ENCODE measurements around the gene GRWD1.
"Not testable (repeated sequence)": the region's sequence is repeated elsewhere in the genome, so short reads cannot be mapped to it uniquely, and the experiment has no call there.

The GRWD1 gene

DNA sequence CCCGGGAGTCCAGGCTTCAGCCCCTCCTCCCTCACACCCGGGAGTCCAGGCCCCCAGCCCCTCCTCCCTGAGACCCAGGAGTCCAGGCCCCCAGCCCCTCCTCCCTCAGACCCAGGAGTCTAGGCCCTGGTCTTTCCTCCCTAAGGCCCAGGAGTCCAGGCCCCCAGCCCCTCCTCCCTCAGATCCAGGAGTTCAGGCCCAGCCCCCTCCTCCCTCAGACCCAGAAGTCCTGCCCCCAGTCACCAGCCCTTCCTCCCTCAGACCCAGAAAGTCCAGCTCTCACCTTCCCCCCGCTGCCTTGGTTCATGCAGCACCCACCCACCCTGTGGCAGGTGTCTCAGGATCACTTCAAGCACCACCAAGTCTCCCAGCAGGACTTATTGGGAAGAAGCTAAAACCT, 37.5 kb downstream of the GRWD1 start:
- no peak overlapping the region for H3K9ac ChIP-seq (ENCODE audit: insufficient read length)
- DNase-seq (ENCODE audit: low read depth, low spot score) = no peak
- no peak overlapping the region for H3K27ac ChIP-seq
- peaks cover 8% of the 10 kb centered on the region for H3K36me3 ChIP-seq (ENCODE audit: insufficient read depth, low read length)
- no peak overlapping the region for H3K4me3 ChIP-seq
- H3K9me3 ChIP-seq (ENCODE audit: low read depth, low read length) = no peaks in the 10 kb centered on the region
- TF ChIP-seq POLR2AphosphoS5 (IDR thresholded peaks at IDR 0.05; ENCODE audit: borderline replicate concordance, low read depth, low read length) (no peak), FOXP2 (optimal IDR thresholded peaks at IDR 0.05; ENCODE audit: control extremely low read depth, extremely low read length, insufficient read depth) (no peak)

GRCh38 chr19:48484247-48484893, 38.6 kb downstream of the GRWD1 start:
- Histone ChIP-seq H3K36me3 (ENCODE audit: insufficient read depth, low read length) (peaks cover under 1% of the 10 kb centered on the region; the same call in 1 of the 2 replicates), H3K9me3 (ENCODE audit: low read depth, low read length) (no peaks in the 10 kb centered on the region), H3K27ac (no peak overlapping the region), H3K9ac (ENCODE audit: insufficient read length) (no peak overlapping the region), H3K4me3 (no peak overlapping the region)
- no peak for DNase-seq (ENCODE audit: low read depth, low spot score)
- TF ChIP-seq EZH2 (IDR thresholded peaks at IDR 0.05) = no peak
- TF ChIP-seq FOXP2 (optimal IDR thresholded peaks at IDR 0.05; ENCODE audit: control extremely low read depth, extremely low read length, insufficient read depth) = no peak
- TF ChIP-seq POLR2AphosphoS5 (IDR thresholded peaks at IDR 0.05; ENCODE audit: borderline replicate concordance, low read depth, low read length) = no peak

GRCh38 chr19:48484931-48485612, 39.3 kb downstream of the GRWD1 start:
- no peak overlapping the region for H3K4me3 ChIP-seq
- no peak overlapping the region for H3K9ac ChIP-seq (ENCODE audit: insufficient read length)
- no peak overlapping the region; the same call in 1 of the 2 replicates for H3K27ac ChIP-seq
- TF ChIP-seq FOXP2 (optimal IDR thresholded peaks at IDR 0.05; ENCODE audit: control extremely low read depth, extremely low read length, insufficient read depth) (no peak), EZH2 (IDR thresholded peaks at IDR 0.05) (no peak), POLR2AphosphoS5 (IDR thresholded peaks at IDR 0.05; ENCODE audit: borderline replicate concordance, low read depth, low read length) (no peak)
- DNase-seq (ENCODE audit: low read depth, low spot score) = no peak
- no peaks in the 10 kb centered on the region for H3K9me3 ChIP-seq (ENCODE audit: low read depth, low read length)
- no peaks in the 10 kb centered on the region for H3K36me3 ChIP-seq (ENCODE audit: insufficient read depth, low read length)

GRCh38 chr19:48486706-48487105, 40.9 kb downstream of the GRWD1 start:
- H3K9ac ChIP-seq (ENCODE audit: insufficient read length); H3K4me3 ChIP-seq; H3K27ac ChIP-seq; DNase-seq (ENCODE audit: low read depth, low spot score); H3K36me3 ChIP-seq (ENCODE audit: insufficient read depth, low read length); H3K9me3 ChIP-seq (ENCODE audit: low read depth, low read length): not testable (repeated sequence)

DNA sequence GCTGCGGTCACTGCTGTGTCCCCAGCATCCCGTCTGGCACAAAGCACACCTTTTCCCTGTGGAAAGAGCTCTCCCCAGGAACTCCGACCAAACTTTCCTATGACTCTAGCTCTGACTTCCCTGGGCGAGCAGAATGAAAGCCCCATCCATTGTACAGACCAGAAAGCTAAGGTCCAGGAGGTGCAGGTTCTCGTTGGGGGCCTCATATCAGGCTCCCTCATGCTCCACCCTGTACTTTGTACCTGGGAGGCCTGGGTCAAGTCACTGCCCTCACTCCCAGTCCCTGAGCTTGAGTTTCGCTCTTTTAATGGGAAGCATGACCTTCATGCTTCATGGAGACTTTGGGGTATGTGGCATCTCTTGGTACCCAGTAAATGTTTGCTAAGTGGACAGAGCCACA, 41.8 kb downstream of the GRWD1 start:
- no peak overlapping the region for H3K9ac ChIP-seq (ENCODE audit: insufficient read length)
- H3K36me3 ChIP-seq (ENCODE audit: insufficient read depth, low read length) = no peaks in the 10 kb centered on the region
- no peak for DNase-seq (ENCODE audit: low read depth, low spot score)
- no peak overlapping the region for H3K27ac ChIP-seq
- no peaks in the 10 kb centered on the region for H3K9me3 ChIP-seq (ENCODE audit: low read depth, low read length)
- no peak overlapping the region for H3K4me3 ChIP-seq
- TF ChIP-seq EZH2 (IDR thresholded peaks at IDR 0.05) = no peak
- TF ChIP-seq POLR2AphosphoS5 (IDR thresholded peaks at IDR 0.05; ENCODE audit: borderline replicate concordance, low read depth, low read length) = no peak
- TF ChIP-seq FOXP2 (optimal IDR thresholded peaks at IDR 0.05; ENCODE audit: control extremely low read depth, extremely low read length, insufficient read depth) = no peak

DNA sequence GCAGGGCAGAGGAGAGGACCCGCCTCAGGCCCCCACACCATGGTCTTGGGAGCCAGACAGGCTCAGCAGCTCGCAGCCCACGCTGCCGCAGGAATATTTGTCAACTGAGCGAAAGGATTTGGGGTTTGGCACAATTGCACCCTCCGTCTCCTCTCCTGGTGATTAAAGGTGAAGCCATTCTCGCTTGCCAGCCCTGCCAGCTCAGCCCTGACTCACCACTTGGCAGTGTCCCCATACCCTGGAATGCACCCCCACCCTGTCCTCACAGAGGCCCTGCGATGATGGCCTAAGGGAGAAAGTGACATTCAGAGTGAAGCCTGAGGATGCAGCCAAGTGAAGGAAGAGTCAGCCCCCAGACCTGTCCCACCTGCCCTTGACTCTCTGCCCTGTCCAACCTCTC, 42.2 kb downstream of the GRWD1 start:
- DNase-seq (ENCODE audit: low read depth, low spot score) = no peak
- TF ChIP-seq POLR2AphosphoS5 (IDR thresholded peaks at IDR 0.05; ENCODE audit: borderline replicate concordance, low read depth, low read length) = no peak
- TF ChIP-seq EZH2 (IDR thresholded peaks at IDR 0.05) = no peak
- TF ChIP-seq FOXP2 (optimal IDR thresholded peaks at IDR 0.05; ENCODE audit: control extremely low read depth, extremely low read length, insufficient read depth) = no peak
- no peaks in the 10 kb centered on the region for H3K36me3 ChIP-seq (ENCODE audit: insufficient read depth, low read length)
- H3K9ac ChIP-seq (ENCODE audit: insufficient read length) = no peak overlapping the region
- no peaks in the 10 kb centered on the region for H3K9me3 ChIP-seq (ENCODE audit: low read depth, low read length)
- H3K4me3 ChIP-seq = no peak overlapping the region
- no peak overlapping the region for H3K27ac ChIP-seq

- DNase-seq (ENCODE audit: low read depth, low spot score); H3K36me3 ChIP-seq (ENCODE audit: insufficient read depth, low read length); H3K9ac ChIP-seq (ENCODE audit: insufficient read length); H3K9me3 ChIP-seq (ENCODE audit: low read depth, low read length); H3K27ac ChIP-seq; H3K4me3 ChIP-seq: not testable (repeated sequence)
Measured at GRCh38 chr19:48488478-48488877, 42.7 kb downstream of the GRWD1 start.

GRCh38 chr19:48489608-48490216, 43.9 kb downstream of the GRWD1 start:
- no peak overlapping the region for H3K27ac ChIP-seq
- no peaks in the 10 kb centered on the region for H3K36me3 ChIP-seq (ENCODE audit: insufficient read depth, low read length)
- no peak for DNase-seq (ENCODE audit: low read depth, low spot score)
- no peak overlapping the region for H3K4me3 ChIP-seq
- no peaks in the 10 kb centered on the region for H3K9me3 ChIP-seq (ENCODE audit: low read depth, low read length)
- H3K9ac ChIP-seq (ENCODE audit: insufficient read length) = no peak overlapping the region
- TF ChIP-seq EZH2 (IDR thresholded peaks at IDR 0.05) (no peak), FOXP2 (optimal IDR thresholded peaks at IDR 0.05; ENCODE audit: control extremely low read depth, extremely low read length, insufficient read depth) (no peak), POLR2AphosphoS5 (IDR thresholded peaks at IDR 0.05; ENCODE audit: borderline replicate concordance, low read depth, low read length) (no peak)

Measured in SK-N-MC (cell line).